Measurements from ENCODE around the gene VIPR2.
"Not testable (repeated sequence)": the region's sequence is repeated elsewhere in the genome, so short reads cannot be mapped to it uniquely, and the experiment has no call there.

VIPR2 gene

DNA sequence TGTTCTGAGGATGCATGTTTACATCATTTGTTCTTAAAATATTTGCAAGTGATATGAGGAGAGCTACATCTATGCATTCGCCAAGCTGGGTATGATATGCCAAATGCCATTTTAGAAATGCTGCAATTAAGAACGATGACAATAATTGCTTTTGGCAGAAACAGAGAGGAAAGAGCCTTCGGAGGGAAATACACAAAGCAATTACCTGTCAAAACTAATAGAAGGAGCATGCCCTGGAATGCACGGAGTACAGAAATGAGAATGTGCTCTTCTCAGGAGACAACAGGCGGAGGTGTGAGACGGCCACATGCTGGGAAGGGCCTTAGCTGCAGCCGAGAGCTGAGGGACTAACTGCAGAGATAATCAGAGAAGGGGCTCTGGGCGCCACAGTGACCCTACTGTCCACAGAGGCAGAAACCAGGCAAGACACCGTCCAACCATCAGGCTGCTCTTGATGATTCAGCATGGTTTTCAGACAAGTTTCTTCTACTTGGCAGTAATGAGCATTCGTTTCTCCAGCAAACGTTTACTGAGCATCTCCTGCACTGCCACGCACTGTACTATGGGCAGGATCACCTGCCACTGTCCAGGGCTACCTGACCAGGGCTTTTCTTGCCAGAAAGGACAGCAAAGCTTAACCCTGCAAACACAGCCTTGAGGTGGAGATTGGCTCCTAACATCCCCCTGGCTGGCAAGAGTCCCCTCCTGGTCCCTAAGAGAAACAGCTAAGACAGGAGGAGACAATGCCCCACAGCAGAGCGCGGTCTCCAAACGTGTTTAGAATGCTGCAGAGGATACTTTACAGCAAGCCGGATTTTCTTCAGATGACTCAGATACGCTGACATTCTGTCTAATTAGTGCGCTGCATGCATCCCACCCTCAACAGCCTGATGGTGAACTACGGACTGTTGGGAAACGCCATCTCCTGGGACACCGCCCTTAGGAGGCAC is 18.1 kb downstream of the VIPR2 start:
- peaks cover 67% of the 10 kb centered on the region for H3K36me3 ChIP-seq (ENCODE audit: insufficient read depth, low read length)
- 0 out of 2 replicates have a peak overlapping the region, but pooled peaks have one; percentile 13 for H3K27ac ChIP-seq (ENCODE audit: low read length)
- H3K4me3 ChIP-seq (ENCODE audit: low read depth in 1 of 2, low read length in 2 of 2): no peak overlapping the region
- H2AFZ ChIP-seq (ENCODE audit: low read depth, low read length): no peak overlapping the region
- no peak overlapping the region for H3K9ac ChIP-seq (ENCODE audit: low read depth, low read length)
- no peaks in the 10 kb centered on the region for H3K4me1 ChIP-seq (ENCODE audit: insufficient read depth, low read length)
- TF ChIP-seq EZH2 (IDR thresholded peaks at IDR 0.05; ENCODE audit: borderline replicate concordance, low read depth, low read length, severe bottlenecking) (no peak), CTCF (IDR thresholded peaks at IDR 0.05; ENCODE audit: borderline replicate concordance, extremely low read depth, low read length, poor library complexity, severe bottlenecking) (no peak)
- DNase-seq (no peak), ATAC-seq (ENCODE audit: insufficient read depth, low read depth) (no peak)
- H3K9me3 ChIP-seq (ENCODE audit: insufficient read depth, low read length, severe bottlenecking): no peaks in the 10 kb centered on the region
- peaks cover 20% of the 10 kb centered on the region; the same call in 1 of the 2 replicates for H3K79me2 ChIP-seq (ENCODE audit: insufficient read depth, low read length)
- H4K20me1 ChIP-seq (ENCODE audit: insufficient read depth, low read length): peaks cover 4% of the 10 kb centered on the region; the same call in 1 of the 2 replicates
- H3K27me3 ChIP-seq (ENCODE audit: insufficient read depth, low read length, poor library complexity): no peaks in the 10 kb centered on the region
- no peak overlapping the region for H3K4me2 ChIP-seq (ENCODE audit: insufficient read depth, low read length)

DNA sequence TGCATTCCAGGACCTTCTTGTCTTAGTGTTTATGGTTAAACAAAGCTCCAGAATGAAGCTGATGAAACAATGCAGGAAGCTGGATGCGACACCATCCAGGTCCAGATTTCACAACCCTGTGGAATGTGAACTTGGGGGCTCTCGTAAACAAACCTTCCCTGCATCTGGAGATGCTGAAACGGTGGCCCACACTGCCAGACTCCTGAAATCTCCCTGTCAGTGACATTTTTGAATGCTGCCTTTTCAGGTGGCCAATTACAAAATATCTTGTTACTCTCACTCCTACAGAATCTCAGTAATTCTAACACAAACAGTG is 18.8 kb downstream of the VIPR2 start:
- peaks cover 3% of the 10 kb centered on the region; the same call in 1 of the 2 replicates for H4K20me1 ChIP-seq (ENCODE audit: insufficient read depth, low read length)
- H3K9ac ChIP-seq (ENCODE audit: low read depth, low read length): no peak overlapping the region
- no peak overlapping the region for H2AFZ ChIP-seq (ENCODE audit: low read depth, low read length)
- H3K9me3 ChIP-seq (ENCODE audit: insufficient read depth, low read length, severe bottlenecking): no peaks in the 10 kb centered on the region
- peaks cover 67% of the 10 kb centered on the region for H3K36me3 ChIP-seq (ENCODE audit: insufficient read depth, low read length)
- TF ChIP-seq CTCF (IDR thresholded peaks at IDR 0.05; ENCODE audit: borderline replicate concordance, extremely low read depth, low read length, poor library complexity, severe bottlenecking) (no peak), EZH2 (IDR thresholded peaks at IDR 0.05; ENCODE audit: borderline replicate concordance, low read depth, low read length, severe bottlenecking) (no peak)
- no peak for DNase-seq
- ATAC-seq (ENCODE audit: insufficient read depth, low read depth): no peak
- no peaks in the 10 kb centered on the region for H3K4me1 ChIP-seq (ENCODE audit: insufficient read depth, low read length)
- H3K27me3 ChIP-seq (ENCODE audit: insufficient read depth, low read length, poor library complexity): no peaks in the 10 kb centered on the region
- H3K4me3 ChIP-seq (ENCODE audit: low read depth in 1 of 2, low read length in 2 of 2): no peak overlapping the region
- no peak overlapping the region for H3K4me2 ChIP-seq (ENCODE audit: insufficient read depth, low read length)
- H3K27ac ChIP-seq (ENCODE audit: low read length): peak overlapping the region; percentile 13; the same call in 1 of the 2 replicates
- H3K79me2 ChIP-seq (ENCODE audit: insufficient read depth, low read length): peaks cover 18% of the 10 kb centered on the region; the same call in 1 of the 2 replicates

- H3K27ac ChIP-seq (ENCODE audit: low read length): peak overlapping the region; percentile 12; the same call in 1 of the 2 replicates
- no peak for ATAC-seq (ENCODE audit: insufficient read depth, low read depth)
- TF ChIP-seq EZH2 (IDR thresholded peaks at IDR 0.05; ENCODE audit: borderline replicate concordance, low read depth, low read length, severe bottlenecking): no peak
- no peaks in the 10 kb centered on the region for H3K27me3 ChIP-seq (ENCODE audit: insufficient read depth, low read length, poor library complexity)
- H3K4me1 ChIP-seq (ENCODE audit: insufficient read depth, low read length): no peaks in the 10 kb centered on the region
- H2AFZ ChIP-seq (ENCODE audit: low read depth, low read length): no peak overlapping the region
- H3K9me3 ChIP-seq (ENCODE audit: insufficient read depth, low read length, severe bottlenecking): no peaks in the 10 kb centered on the region
- peaks cover 61% of the 10 kb centered on the region for H3K36me3 ChIP-seq (ENCODE audit: insufficient read depth, low read length)
- no peak for DNase-seq
- H3K79me2 ChIP-seq (ENCODE audit: insufficient read depth, low read length): peaks cover 19% of the 10 kb centered on the region; the same call in 1 of the 2 replicates
- no peak overlapping the region for H3K4me2 ChIP-seq (ENCODE audit: insufficient read depth, low read length)
- no peak overlapping the region for H3K9ac ChIP-seq (ENCODE audit: low read depth, low read length)
- no peaks in the 10 kb centered on the region for H4K20me1 ChIP-seq (ENCODE audit: insufficient read depth, low read length)
- H3K4me3 ChIP-seq (ENCODE audit: low read depth in 1 of 2, low read length in 2 of 2): no peak overlapping the region
These were observed 19.3 kb downstream of the VIPR2 start for GRCh38 chr7:159125104-159125954.

- not testable (repeated sequence) for H3K4me2 ChIP-seq (ENCODE audit: insufficient read depth, low read length); H3K4me1 ChIP-seq (ENCODE audit: insufficient read depth, low read length); H2AFZ ChIP-seq (ENCODE audit: low read depth, low read length); H3K27me3 ChIP-seq (ENCODE audit: insufficient read depth, low read length, poor library complexity); H3K9me3 ChIP-seq (ENCODE audit: insufficient read depth, low read length, severe bottlenecking); H3K9ac ChIP-seq (ENCODE audit: low read depth, low read length); H3K4me3 ChIP-seq (ENCODE audit: low read depth in 1 of 2, low read length in 2 of 2); H3K27ac ChIP-seq (ENCODE audit: low read length); ATAC-seq (ENCODE audit: insufficient read depth, low read depth); DNase-seq
- Histone ChIP-seq H3K79me2 (ENCODE audit: insufficient read depth, low read length) (peaks cover 15% of the 10 kb centered on the region; the same call in 1 of the 2 replicates), H4K20me1 (ENCODE audit: insufficient read depth, low read length) (peaks cover 10% of the 10 kb centered on the region; the same call in 1 of the 2 replicates), H3K36me3 (ENCODE audit: insufficient read depth, low read length) (peaks cover 71% of the 10 kb centered on the region)
These were observed 20.9 kb downstream of the VIPR2 start for GRCh38 chr7:159123793-159124192.

GRCh38 chr7:159123294-159123693 is 21.4 kb downstream of the VIPR2 start:
- H3K9ac ChIP-seq (ENCODE audit: low read depth, low read length); H3K4me3 ChIP-seq (ENCODE audit: low read depth in 1 of 2, low read length in 2 of 2); H3K4me2 ChIP-seq (ENCODE audit: insufficient read depth, low read length); H3K27me3 ChIP-seq (ENCODE audit: insufficient read depth, low read length, poor library complexity); H3K4me1 ChIP-seq (ENCODE audit: insufficient read depth, low read length); DNase-seq; H3K9me3 ChIP-seq (ENCODE audit: insufficient read depth, low read length, severe bottlenecking); ATAC-seq (ENCODE audit: insufficient read depth, low read depth); H2AFZ ChIP-seq (ENCODE audit: low read depth, low read length); H3K27ac ChIP-seq (ENCODE audit: low read length): not testable (repeated sequence)
- Histone ChIP-seq H3K79me2 (ENCODE audit: insufficient read depth, low read length) (peaks cover 15% of the 10 kb centered on the region; the same call in 1 of the 2 replicates), H3K36me3 (ENCODE audit: insufficient read depth, low read length) (peaks cover 71% of the 10 kb centered on the region), H4K20me1 (ENCODE audit: insufficient read depth, low read length) (peaks cover 10% of the 10 kb centered on the region; the same call in 1 of the 2 replicates)
